ENCODE data around the gene LARP4B.

The LARP4B gene

GRCh38 chr10:822661-823367, 108.7 kb downstream of the LARP4B start:
- DNase-seq: no peak

GRCh38 chr10:822197-822596, 109.3 kb downstream of the LARP4B start:
- DNase-seq: no peak

- DNase-seq: no peak
Observed at GRCh38 chr10:821322-821721, 110.2 kb downstream of the LARP4B start.

GRCh38 chr10:819816-820215, 111.7 kb downstream of the LARP4B start:
- no peak for DNase-seq

GRCh38 chr10:819326-819725, 112.2 kb downstream of the LARP4B start:
- DNase-seq: no peak

GRCh38 chr10:818526-819220, 112.8 kb downstream of the LARP4B start:
- no peak for DNase-seq

GRCh38 chr10:818010-818409, 113.5 kb downstream of the LARP4B start:
- no peak for DNase-seq

- DNase-seq: no peak
Observed at GRCh38 chr10:817371-817770, 114.1 kb downstream of the LARP4B start.

- DNase-seq: no peak
Observed at GRCh38 chr10:816958-817357, 114.5 kb downstream of the LARP4B start.

- no peak for DNase-seq
Observed at GRCh38 chr10:816091-816477, 115.4 kb downstream of the LARP4B start.

- DNase-seq: no peak
Observed at GRCh38 chr10:815338-816090, 116.0 kb downstream of the LARP4B start.

GRCh38 chr10:814536-815302, 116.8 kb downstream of the LARP4B start:
- no peak for DNase-seq

- no peak for DNase-seq
Observed at GRCh38 chr10:813286-813685, 118.2 kb downstream of the LARP4B start.

- DNase-seq: no peak
Observed at GRCh38 chr10:812787-813186, 118.7 kb downstream of the LARP4B start.

- DNase-seq: no peak
Observed at GRCh38 chr10:811379-812175, 119.9 kb downstream of the LARP4B start.

GRCh38 chr10:810351-810846, 121.1 kb downstream of the LARP4B start:
- DNase-seq: no peak

GRCh38 chr10:809671-810350, 121.7 kb downstream of the LARP4B start:
- no peak for DNase-seq

- no peak for DNase-seq
Observed at GRCh38 chr10:807958-808353, 123.5 kb downstream of the LARP4B start.

- no peak for DNase-seq
Observed at GRCh38 chr10:807163-807957, 124.1 kb downstream of the LARP4B start.

- no peak for DNase-seq
Observed at GRCh38 chr10:806451-807162, 124.9 kb downstream of the LARP4B start.

Data from activated CD4-positive, alpha-beta T cell treated with anti-CD3 and anti-CD28 coated beads for 48 hours (primary cell).